ENCODE measurements around the gene MTG1. TPM values are rescaled to one million over a fixed set of nuclear protein-coding genes. Genes with fewer than 3 reads are reported as not detected.

Gene MTG1
- total and polyA plus RNA-seq, 2 experiments from 2014 or later = 45.7 to 68.6 TPM

DNA sequence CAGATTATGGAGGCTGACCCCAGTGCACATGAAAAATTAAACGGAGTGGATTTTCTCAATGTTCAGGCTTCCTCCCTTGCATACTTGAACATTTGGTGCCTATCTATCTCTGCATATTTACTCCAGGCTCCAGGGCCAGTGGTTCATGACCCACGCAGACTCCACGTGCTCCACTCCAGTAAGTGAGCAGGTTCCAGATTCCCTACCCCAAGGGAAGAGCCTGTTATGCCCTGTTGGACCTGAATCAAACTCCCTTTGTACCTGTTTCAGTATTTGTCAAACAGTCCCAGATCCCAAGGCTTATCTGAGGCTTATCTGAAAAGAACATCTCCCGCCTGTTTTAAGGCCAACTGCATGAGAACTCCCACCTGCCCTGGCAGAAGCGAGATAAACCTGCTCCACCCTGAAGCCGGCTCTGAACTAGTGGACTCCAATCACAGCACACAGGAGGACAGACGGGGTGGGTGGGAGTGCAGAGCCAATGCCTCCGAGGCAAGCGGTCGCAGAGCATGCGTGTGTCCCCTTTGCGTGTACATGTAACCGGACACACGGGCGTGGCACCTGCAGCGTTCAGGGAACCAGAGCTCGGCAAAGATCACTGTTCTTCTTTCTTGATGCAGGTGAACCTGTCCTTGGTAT is 33.9 kb upstream of the MTG1 start (continued):
- TF ChIP-seq, protein P1, sequence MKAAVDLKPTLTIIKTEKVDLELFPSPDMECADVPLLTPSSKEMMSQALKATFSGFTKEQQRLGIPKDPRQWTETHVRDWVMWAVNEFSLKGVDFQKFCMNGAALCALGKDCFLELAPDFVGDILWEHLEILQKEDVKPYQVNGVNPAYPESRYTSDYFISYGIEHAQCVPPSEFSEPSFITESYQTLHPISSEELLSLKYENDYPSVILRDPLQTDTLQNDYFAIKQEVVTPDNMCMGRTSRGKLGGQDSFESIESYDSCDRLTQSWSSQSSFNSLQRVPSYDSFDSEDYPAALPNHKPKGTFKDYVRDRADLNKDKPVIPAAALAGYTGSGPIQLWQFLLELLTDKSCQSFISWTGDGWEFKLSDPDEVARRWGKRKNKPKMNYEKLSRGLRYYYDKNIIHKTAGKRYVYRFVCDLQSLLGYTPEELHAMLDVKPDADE (IDR thresholded peaks at IDR 0.05) = no peak

DNA sequence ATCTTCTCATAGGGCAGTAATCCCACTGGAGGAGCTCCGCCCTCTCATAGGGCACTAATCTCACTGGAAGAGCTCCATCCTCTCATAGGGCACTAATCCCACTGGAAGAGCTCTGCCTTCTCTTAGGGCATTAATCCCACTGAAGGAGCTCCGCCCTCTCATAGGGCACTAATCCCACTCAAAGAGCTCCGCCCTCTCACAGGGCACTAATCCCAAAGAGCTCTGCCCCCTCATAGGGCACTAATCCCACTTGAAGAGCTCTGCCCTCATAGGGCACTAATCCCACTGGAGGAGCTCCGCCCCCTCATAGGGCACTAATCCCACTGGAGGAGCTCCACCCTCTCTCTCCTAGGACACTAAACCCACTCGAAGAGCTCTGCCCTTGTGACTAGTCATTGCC is 32.7 kb upstream of the MTG1 start:
- H3K36me3 ChIP-seq (ENCODE audit: insufficient read depth) = no peaks in the 10 kb centered on the region
- no peak overlapping the region for H3K4me3 ChIP-seq
- H3K4me1 ChIP-seq (ENCODE audit: insufficient read depth) = no peaks in the 10 kb centered on the region
- no peak overlapping the region for H3K27ac ChIP-seq (ENCODE audit: low read depth)
- no peaks in the 10 kb centered on the region for H3K9me3 Mint-ChIP-seq
- peaks cover 41% of the 10 kb centered on the region for H3K36me3 Mint-ChIP-seq (ENCODE audit: low read depth)
- no peak overlapping the region for H2AFZ ChIP-seq
- TF ChIP-seq NANOG (IDR thresholded peaks at IDR 0.05; ENCODE audit: borderline replicate concordance) = no peak
- no peak for TF ChIP-seq ZNF331 (CRISPR knock-in tag; IDR thresholded peaks at IDR 0.05; ENCODE audit: low read depth)
- H3K4me2 ChIP-seq = no peak overlapping the region
- no peaks in the 10 kb centered on the region for H3K9me2 ChIP-seq (ENCODE audit: insufficient read depth)
- H3K27ac Mint-ChIP-seq = no peak overlapping the region
- no peak overlapping the region for H3K4me3 Mint-ChIP-seq
- H3K79me2 ChIP-seq (replicated peaks; ENCODE audit: insufficient read depth) = 0 out of 2 replicates have a peak, but pooled peaks cover 4% of the 10 kb centered on the region
- peaks cover 6% of the 10 kb centered on the region; the same call in 1 of the 2 replicates for H3K27me3 ChIP-seq (ENCODE audit: insufficient read depth)
- no peaks in the 10 kb centered on the region; the same call in 1 of the 2 replicates for H4K20me1 ChIP-seq (replicated peaks; ENCODE audit: insufficient read depth)
- H3K27me3 Mint-ChIP-seq (ENCODE audit: insufficient read depth, low read depth, poor library complexity) = peaks cover 6% of the 10 kb centered on the region
- H3F3A ChIP-seq (replicated peaks; ENCODE audit: low read depth) = no peaks in the 10 kb centered on the region; the same call in 1 of the 2 replicates
- ATAC-seq (no peak), DNase-seq (ENCODE audit: low spot score) (no peak)
- no peaks in the 10 kb centered on the region for H3K4me1 Mint-ChIP-seq

GRCh38 chr10:133361773-133362441 is 32.0 kb upstream of the MTG1 start:
- Mint-ChIP-seq H3K9me3 (no peaks in the 10 kb centered on the region), H3K4me3 (no peak overlapping the region), H3K36me3 (ENCODE audit: low read depth) (peaks cover 44% of the 10 kb centered on the region), H3K27me3 (ENCODE audit: insufficient read depth, low read depth, poor library complexity) (peaks cover 6% of the 10 kb centered on the region), H3K4me1 (no peaks in the 10 kb centered on the region), H3K27ac (no peak overlapping the region)
- H3F3A ChIP-seq (replicated peaks; ENCODE audit: low read depth) = no peaks in the 10 kb centered on the region; the same call in 1 of the 2 replicates
- H3K27ac ChIP-seq (ENCODE audit: low read depth) = no peak overlapping the region
- no peak overlapping the region for H3K4me3 ChIP-seq
- H4K20me1 ChIP-seq (replicated peaks; ENCODE audit: insufficient read depth) = no peaks in the 10 kb centered on the region; the same call in 1 of the 2 replicates
- no peak for DNase-seq (ENCODE audit: low spot score)
- peaks cover 6% of the 10 kb centered on the region; the same call in 1 of the 2 replicates for H3K27me3 ChIP-seq (ENCODE audit: insufficient read depth)
- H2AFZ ChIP-seq = no peak overlapping the region
- no peak for ATAC-seq
- no peak overlapping the region for H3K4me2 ChIP-seq
- no peaks in the 10 kb centered on the region for H3K4me1 ChIP-seq (ENCODE audit: insufficient read depth)
- no peaks in the 10 kb centered on the region for H3K79me2 ChIP-seq (replicated peaks; ENCODE audit: insufficient read depth)
- no peaks in the 10 kb centered on the region for H3K9me2 ChIP-seq (ENCODE audit: insufficient read depth)
- no peaks in the 10 kb centered on the region for H3K36me3 ChIP-seq (ENCODE audit: insufficient read depth)
- no peak for TF ChIP-seq ZNF462 (CRISPR knock-in tag; IDR thresholded peaks at IDR 0.05)
- TF ChIP-seq REST (IDR thresholded peaks at IDR 0.05; ENCODE audit: unreplicated experiment) = no peak
